ENCODE results near the gene BTBD16. TPM values are rescaled to one million over a fixed set of nuclear protein-coding genes. Genes with fewer than 3 reads are reported as not detected.
A peak's percentile ranks its signal among the peaks of the same experiment; 100 is the strongest.

BTBD16 gene
- 10 to 100 TPM in 1 of 4 donors, 1 to 10 TPM in 2, under 1 TPM in 1; 0.85 to 10.2 (median 5.1) TPM for total RNA-seq

- H3K36me3 ChIP-seq, result peaks cover 15% of the 10 kb centered on the region
- no peak for TF ChIP-seq POLR2A (IDR thresholded peaks at IDR 0.05)
- TF ChIP-seq CTCF (IDR thresholded peaks at IDR 0.05), result no peak
- no peak for TF ChIP-seq POLR2AphosphoS5 (IDR thresholded peaks at IDR 0.05)
- TF ChIP-seq EP300 (IDR thresholded peaks at IDR 0.05), result no peak
- no peaks in the 10 kb centered on the region for H3K9me3 ChIP-seq
- H3K27ac ChIP-seq, result no peak within 1 kb of the TSS
- no peak within 1 kb of the TSS for H3K4me3 ChIP-seq
- H3K27me3 ChIP-seq, result no peaks in the 10 kb centered on the region
- peak; percentile 41 to 45 for DNase-seq (ENCODE audit: low spot score in 2 of 2)
- H3K4me1 ChIP-seq, result no peaks in the 10 kb centered on the region
- 56% methylated on average over 4 of the region's 5 CpGs for WGBS
Measured at GRCh38 chr10:122271076-122271475, at the start of gene BTBD16. BTBD16 (plus strand) TSS chr10:122271296; CDS start chr10:122275082, 3,786 bp downstream.

- Histone ChIP-seq H3K36me3 (peaks cover 83% of the 10 kb centered on the region), H3K27ac (no peak overlapping the region), H3K27me3 (no peaks in the 10 kb centered on the region), H3K4me1 (no peaks in the 10 kb centered on the region), H3K4me3 (no peak overlapping the region), H3K9me3 (no peaks in the 10 kb centered on the region)
- no peak for DNase-seq (ENCODE audit: low spot score in 2 of 2)
- 75% methylated on average over 5 of the region's 5 CpGs for whole genome bisulfite sequencing
- TF ChIP-seq CTCF (IDR thresholded peaks at IDR 0.05), result no peak
- TF ChIP-seq EP300 (IDR thresholded peaks at IDR 0.05), result no peak
- no peak for TF ChIP-seq POLR2AphosphoS5 (IDR thresholded peaks at IDR 0.05)
- TF ChIP-seq POLR2A (IDR thresholded peaks at IDR 0.05), result no peak
Measured at GRCh38 chr10:122221958-122222357, 49.1 kb upstream of the BTBD16 start.

- Histone ChIP-seq H3K36me3 (peaks cover 83% of the 10 kb centered on the region), H3K27ac (no peak overlapping the region), H3K4me1 (no peaks in the 10 kb centered on the region), H3K4me3 (no peak overlapping the region), H3K9me3 (no peaks in the 10 kb centered on the region), H3K27me3 (no peaks in the 10 kb centered on the region)
- no peak for TF ChIP-seq POLR2AphosphoS5 (IDR thresholded peaks at IDR 0.05)
- TF ChIP-seq POLR2A (IDR thresholded peaks at IDR 0.05), result no peak
- TF ChIP-seq EP300 (IDR thresholded peaks at IDR 0.05), result no peak
- no peak for TF ChIP-seq CTCF (IDR thresholded peaks at IDR 0.05)
- WGBS, result 86% methylated on average over 6 of the region's 7 CpGs
- no peak for DNase-seq (ENCODE audit: low spot score in 2 of 2)
Measured at GRCh38 chr10:122222638-122223037, 48.5 kb upstream of the BTBD16 start.

- Histone ChIP-seq H3K9me3 (no peaks in the 10 kb centered on the region), H3K36me3 (peaks cover 85% of the 10 kb centered on the region), H3K4me1 (no peaks in the 10 kb centered on the region), H3K27ac (no peak overlapping the region), H3K27me3 (no peaks in the 10 kb centered on the region), H3K4me3 (no peak overlapping the region)
- TF ChIP-seq EP300 (IDR thresholded peaks at IDR 0.05) (no peak), POLR2AphosphoS5 (IDR thresholded peaks at IDR 0.05) (no peak), POLR2A (IDR thresholded peaks at IDR 0.05) (no peak), CTCF (IDR thresholded peaks at IDR 0.05) (no peak)
- no peak for DNase-seq (ENCODE audit: low spot score in 2 of 2)
- WGBS, result 87% methylated on average over 9 of the region's 9 CpGs
Measured at GRCh38 chr10:122224159-122224558, 46.9 kb upstream of the BTBD16 start.

GRCh38 chr10:122225330-122225729 is 45.8 kb upstream of the BTBD16 start:
- Histone ChIP-seq H3K9me3 (no peaks in the 10 kb centered on the region), H3K36me3 (peaks cover 86% of the 10 kb centered on the region), H3K4me1 (no peaks in the 10 kb centered on the region), H3K27me3 (no peaks in the 10 kb centered on the region), H3K27ac (no peak overlapping the region), H3K4me3 (no peak overlapping the region)
- no peak for DNase-seq (ENCODE audit: low spot score in 2 of 2)
- TF ChIP-seq CTCF (IDR thresholded peaks at IDR 0.05) (no peak), POLR2A (IDR thresholded peaks at IDR 0.05) (no peak), POLR2AphosphoS5 (IDR thresholded peaks at IDR 0.05) (no peak)
- 88% methylated on average over 9 of the region's 9 CpGs for WGBS
